HUES48 (cell line): ENCODE data around the gene PDE6G.

ENCODE experiments used
- H3K27ac ChIP-seq: one replicate; pipeline ENCODE4 v1.7.0; 2013; ENCODE audit warnings: low read depth, low read length, inconsistent platforms
- H3K27me3 ChIP-seq: 2 replicates; pipeline ENCODE4 v1.6.1; 2013; ENCODE audit warnings: mild to moderate bottlenecking, low read length; ENCODE audit not compliant: control insufficient read depth, insufficient read depth
- H3K36me3 ChIP-seq: 2 replicates; pipeline ENCODE4 v1.6.1; 2013; ENCODE audit warnings: low read length; ENCODE audit not compliant: control insufficient read depth, insufficient read depth
- H3K4me1 ChIP-seq: 2 replicates; pipeline ENCODE4 v1.6.1; 2013; ENCODE audit warnings: mild to moderate bottlenecking, low read length; ENCODE audit not compliant: control insufficient read depth, insufficient read depth
- H3K4me3 ChIP-seq: 2 replicates; pipeline ENCODE4 v1.5.1; 2013; ENCODE audit warnings: mild to moderate bottlenecking, low read depth, low read length
- H3K9ac ChIP-seq: 2 replicates; pipeline ENCODE4 v1.6.1; 2013; ENCODE audit warnings: mild to moderate bottlenecking, low read depth, low read length, moderate library complexity
- H3K9me3 ChIP-seq: 2 replicates; pipeline ENCODE4 v1.6.1; 2013; ENCODE audit warnings: low read length; ENCODE audit not compliant: control insufficient read depth, insufficient read depth

The PDE6G gene

GRCh38 chr17:81644976-81645952 lies 11.1 kb downstream of the PDE6G start:
- Histone ChIP-seq H3K9ac (no peak overlapping the region), H3K4me1 (peaks cover 13% of the 10 kb centered on the region), H3K9me3 (no peaks in the 10 kb centered on the region), H3K4me3 (no peak overlapping the region), H3K27ac (no peak overlapping the region), H3K27me3 (peaks cover 27% of the 10 kb centered on the region), H3K36me3 (no peaks in the 10 kb centered on the region)

- H3K27me3 ChIP-seq: peaks cover 24% of the 10 kb centered on the region
- peaks cover 13% of the 10 kb centered on the region for H3K4me1 ChIP-seq
- no peak overlapping the region for H3K27ac ChIP-seq
- H3K36me3 ChIP-seq: no peaks in the 10 kb centered on the region
- H3K9ac ChIP-seq: no peak overlapping the region
- no peaks in the 10 kb centered on the region for H3K9me3 ChIP-seq
- no peak overlapping the region for H3K4me3 ChIP-seq
Observed at GRCh38 chr17:81644496-81644895, 11.8 kb downstream of the PDE6G start.

GRCh38 chr17:81641825-81642489 lies 14.4 kb downstream of the PDE6G start:
- Histone ChIP-seq H3K9me3 (no peaks in the 10 kb centered on the region), H3K4me1 (peaks cover under 1% of the 10 kb centered on the region; the same call in 1 of the 2 replicates), H3K27me3 (peaks cover 3% of the 10 kb centered on the region), H3K36me3 (no peaks in the 10 kb centered on the region), H3K27ac (no peak overlapping the region), H3K9ac (no peak overlapping the region), H3K4me3 (no peak overlapping the region)

- Histone ChIP-seq H3K36me3 (no peaks in the 10 kb centered on the region), H3K4me1 (peaks cover 4% of the 10 kb centered on the region; the same call in 1 of the 2 replicates), H3K27me3 (no peaks in the 10 kb centered on the region), H3K9ac (no peak overlapping the region), H3K4me3 (no peak overlapping the region), H3K27ac (no peak overlapping the region), H3K9me3 (no peaks in the 10 kb centered on the region)
Observed at GRCh38 chr17:81640011-81640410, 16.3 kb downstream of the PDE6G start.

- Histone ChIP-seq H3K4me3 (no peak overlapping the region), H3K9me3 (no peaks in the 10 kb centered on the region), H3K36me3 (no peaks in the 10 kb centered on the region), H3K27me3 (no peaks in the 10 kb centered on the region), H3K9ac (no peak overlapping the region), H3K27ac (no peak overlapping the region), H3K4me1 (peaks cover 4% of the 10 kb centered on the region; the same call in 1 of the 2 replicates)
Observed at GRCh38 chr17:81638683-81639082, 17.7 kb downstream of the PDE6G start.

GRCh38 chr17:81636505-81637288 lies 19.6 kb downstream of the PDE6G start, which contains the start of the genes NPLOC4 and TSPAN10:
NPLOC4 (minus strand) TSS chr17:81637112; CDS start chr17:81636930, 182 bp downstream.
TSPAN10 (plus strand) TSS chr17:81637196; CDS start chr17:81642413, 5,217 bp downstream.
- peaks cover under 1% of the 10 kb centered on the region; the same call in 1 of the 2 replicates for H3K36me3 ChIP-seq
- H3K9me3 ChIP-seq: no peaks in the 10 kb centered on the region
- peaks cover 4% of the 10 kb centered on the region; the same call in 1 of the 2 replicates for H3K4me1 ChIP-seq
- H3K27me3 ChIP-seq: no peaks in the 10 kb centered on the region
- peak within 1 kb of the TSS; percentile 92 for H3K4me3 ChIP-seq
- peak within 1 kb of the TSS; percentile 88 for H3K9ac ChIP-seq
- H3K27ac ChIP-seq: peak within 1 kb of the TSS; percentile 89

- Histone ChIP-seq H3K9me3 (no peaks in the 10 kb centered on the region), H3K27ac (peak overlapping the region; percentile 89), H3K4me3 (peak overlapping the region; percentile 92), H3K9ac (peak overlapping the region; percentile 88), H3K27me3 (no peaks in the 10 kb centered on the region), H3K36me3 (peaks cover 4% of the 10 kb centered on the region), H3K4me1 (peaks cover 4% of the 10 kb centered on the region; the same call in 1 of the 2 replicates)
Observed at GRCh38 chr17:81635973-81636504, 20.3 kb downstream of the PDE6G start.

- H3K9ac ChIP-seq: no peak overlapping the region
- peak overlapping the region; percentile 92; the same call in 1 of the 2 replicates for H3K4me3 ChIP-seq
- no peak overlapping the region for H3K27ac ChIP-seq
- H3K36me3 ChIP-seq: peaks cover 4% of the 10 kb centered on the region
- no peaks in the 10 kb centered on the region for H3K27me3 ChIP-seq
- H3K9me3 ChIP-seq: no peaks in the 10 kb centered on the region
- peaks cover 4% of the 10 kb centered on the region; the same call in 1 of the 2 replicates for H3K4me1 ChIP-seq
Observed at GRCh38 chr17:81635431-81635830, 20.9 kb downstream of the PDE6G start.

GRCh38 chr17:81631482-81631881 lies 24.9 kb downstream of the PDE6G start:
- peaks cover 40% of the 10 kb centered on the region for H3K36me3 ChIP-seq
- peaks cover 4% of the 10 kb centered on the region; the same call in 1 of the 2 replicates for H3K4me1 ChIP-seq
- no peaks in the 10 kb centered on the region for H3K9me3 ChIP-seq
- H3K27ac ChIP-seq: no peak overlapping the region
- no peak overlapping the region for H3K9ac ChIP-seq
- H3K27me3 ChIP-seq: no peaks in the 10 kb centered on the region
- no peak overlapping the region for H3K4me3 ChIP-seq

- no peak overlapping the region for H3K9ac ChIP-seq
- H3K27me3 ChIP-seq: no peaks in the 10 kb centered on the region
- no peaks in the 10 kb centered on the region for H3K4me1 ChIP-seq
- no peak overlapping the region for H3K4me3 ChIP-seq
- no peak overlapping the region for H3K27ac ChIP-seq
- no peaks in the 10 kb centered on the region for H3K9me3 ChIP-seq
- peaks cover 50% of the 10 kb centered on the region for H3K36me3 ChIP-seq
Observed at GRCh38 chr17:81630274-81630673, 26.1 kb downstream of the PDE6G start.
